Measurements from ENCODE around the gene PPIE.

The PPIE gene

GRCh38 chr1:39711966-39712340 lies 26.7 kb upstream of the PPIE start:
- no peak for DNase-seq (ENCODE audit: low read depth)
- H3K4me3 ChIP-seq (ENCODE audit: low read depth, low read length) = no peak overlapping the region
- no peak for TF ChIP-seq CTCF (IDR thresholded peaks at IDR 0.05; ENCODE audit: low read depth, low read length)
- TF ChIP-seq POLR2A (IDR thresholded peaks at IDR 0.05; ENCODE audit: extremely low read depth, insufficient read length) = no peak
- TF ChIP-seq, protein P1, sequence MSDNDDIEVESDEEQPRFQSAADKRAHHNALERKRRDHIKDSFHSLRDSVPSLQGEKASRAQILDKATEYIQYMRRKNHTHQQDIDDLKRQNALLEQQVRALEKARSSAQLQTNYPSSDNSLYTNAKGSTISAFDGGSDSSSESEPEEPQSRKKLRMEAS (IDR thresholded peaks at IDR 0.05; ENCODE audit: low read depth, low read length) = no peak
- no peak for TF ChIP-seq MYC (IDR thresholded peaks at IDR 0.05; ENCODE audit: low read depth, low read length)

DNA sequence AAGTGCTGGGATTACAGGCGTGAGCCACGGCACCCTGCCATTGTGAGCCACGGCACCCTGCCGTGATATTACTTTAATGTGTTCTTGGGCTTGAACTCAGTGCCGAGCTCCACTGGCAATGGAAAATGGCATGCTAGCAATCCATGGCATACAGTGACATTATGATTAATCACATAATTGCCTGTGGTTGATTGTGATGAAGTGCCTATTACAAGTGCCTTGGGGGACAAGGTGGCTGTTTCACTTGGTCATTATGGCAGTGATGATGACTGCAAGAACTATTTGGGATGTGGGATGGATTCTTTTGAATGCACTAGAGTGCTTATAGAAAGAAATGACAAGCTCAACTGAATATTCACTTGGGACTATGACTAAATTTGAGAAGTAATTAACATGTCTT lies 25.1 kb upstream of the PPIE start:
- DNase-seq (ENCODE audit: low read depth) = no peak
- TF ChIP-seq POLR2A (IDR thresholded peaks at IDR 0.05; ENCODE audit: extremely low read depth, insufficient read length) = no peak
- TF ChIP-seq CTCF (IDR thresholded peaks at IDR 0.05; ENCODE audit: low read depth, low read length) = no peak
- TF ChIP-seq, protein P1 (IDR thresholded peaks at IDR 0.05; ENCODE audit: low read depth, low read length) = no peak
- no peak for TF ChIP-seq MYC (IDR thresholded peaks at IDR 0.05; ENCODE audit: low read depth, low read length)
- H3K4me3 ChIP-seq (ENCODE audit: low read depth, low read length) = no peak overlapping the region

- DNase-seq (ENCODE audit: low read depth) = no peak
- TF ChIP-seq MYC (IDR thresholded peaks at IDR 0.05; ENCODE audit: low read depth, low read length) (no peak), CTCF (IDR thresholded peaks at IDR 0.05; ENCODE audit: low read depth, low read length) (no peak), POLR2A (IDR thresholded peaks at IDR 0.05; ENCODE audit: extremely low read depth, insufficient read length) (no peak)
- TF ChIP-seq, protein P1 (IDR thresholded peaks at IDR 0.05; ENCODE audit: low read depth, low read length) = no peak
- H3K4me3 ChIP-seq (ENCODE audit: low read depth, low read length) = no peak overlapping the region
Measured at GRCh38 chr1:39717809-39718208, 20.9 kb upstream of the PPIE start.

- TF ChIP-seq MYC (IDR thresholded peaks at IDR 0.05; ENCODE audit: low read depth, low read length) (no peak), CTCF (IDR thresholded peaks at IDR 0.05; ENCODE audit: low read depth, low read length) (peak; percentile 21)
- DNase-seq (ENCODE audit: low read depth) = peak; percentile 66
- H3K4me3 ChIP-seq (ENCODE audit: low read depth, low read length) = no peak overlapping the region
Measured at GRCh38 chr1:39720094-39720999, 18.3 kb upstream of the PPIE start.

GRCh38 chr1:39721664-39722063 lies 17.0 kb upstream of the PPIE start:
- DNase-seq (ENCODE audit: low read depth) = no peak
- H3K4me3 ChIP-seq (ENCODE audit: low read depth, low read length) = no peak overlapping the region
- TF ChIP-seq, protein P1 (IDR thresholded peaks at IDR 0.05; ENCODE audit: low read depth, low read length) = no peak
- TF ChIP-seq MYC (IDR thresholded peaks at IDR 0.05; ENCODE audit: low read depth, low read length) (no peak), POLR2A (IDR thresholded peaks at IDR 0.05; ENCODE audit: extremely low read depth, insufficient read length) (no peak), CTCF (IDR thresholded peaks at IDR 0.05; ENCODE audit: low read depth, low read length) (no peak)

Measured in NB4 (cell line).